H9 (cell line): ENCODE data around the gene CORIN. TPM values are rescaled to one million over a fixed set of nuclear protein-coding genes. Genes with fewer than 3 reads are reported as not detected.
"Not testable (repeated sequence)": the region's sequence is repeated elsewhere in the genome, so short reads cannot be mapped to it uniquely, and the experiment has no call there.

ENCODE experiments used
- DNase-seq: peaks from one replicate; pipeline ENCODE4 v3.0.0-alpha.2; 2017
- H2AFZ ChIP-seq: one replicate; pipeline ENCODE4 v1.6.1; 2013; ENCODE audit warnings: mild to moderate bottlenecking, low read length, control low read depth, moderate library complexity
- H2AK5ac ChIP-seq: 2 replicates; pipeline ENCODE4 v1.6.1; 2013; ENCODE audit warnings: low read length, control low read depth, mixed read lengths; ENCODE audit not compliant: insufficient read length
- H2BK120ac ChIP-seq: one replicate; pipeline ENCODE4 v1.6.1; 2013; ENCODE audit warnings: low read depth, mild to moderate bottlenecking, low read length, control low read depth, inconsistent platforms; ENCODE audit not compliant: poor library complexity, severe bottlenecking
- H2BK12ac ChIP-seq: 2 replicates; pipeline ENCODE4 v1.6.1; 2013; ENCODE audit warnings: low read length, control low read depth, mixed read lengths, low read depth; ENCODE audit not compliant: insufficient read length
- H2BK15ac ChIP-seq: 2 replicates; pipeline ENCODE4 v1.6.1; 2013; ENCODE audit warnings: low read depth, low read length, control low read depth
- H2BK20ac ChIP-seq: one replicate; pipeline ENCODE4 v1.6.1; 2013; ENCODE audit warnings: low read depth, mild to moderate bottlenecking, low read length, control low read depth, inconsistent platforms; ENCODE audit not compliant: poor library complexity, severe bottlenecking
- H2BK5ac ChIP-seq: 2 replicates; pipeline ENCODE4 v1.6.1; 2013; ENCODE audit warnings: low read length, control low read depth, mixed read lengths; ENCODE audit not compliant: insufficient read length
- H3K14ac ChIP-seq: 2 replicates; pipeline ENCODE4 v1.6.1; 2013; ENCODE audit warnings: low read length, control low read depth; ENCODE audit not compliant: insufficient read depth
- H3K18ac ChIP-seq: 2 replicates; pipeline ENCODE4 v1.6.1; 2013; ENCODE audit warnings: low read depth, mild to moderate bottlenecking, mixed read lengths, low read length, control low read depth; ENCODE audit not compliant: insufficient read length
- H3K23ac ChIP-seq: 2 replicates; pipeline ENCODE4 v1.6.1; 2013; ENCODE audit warnings: low read length, control low read depth, mixed read lengths, low read depth; ENCODE audit not compliant: insufficient read length
- H3K23me2 ChIP-seq: 2 replicates; pipeline ENCODE4 v1.6.1; 2013; ENCODE audit warnings: low read depth, mild to moderate bottlenecking, mixed read lengths, low read length, control low read depth; ENCODE audit not compliant: insufficient read length, poor library complexity, severe bottlenecking
- H3K27ac ChIP-seq: 2 replicates; pipeline ENCODE4 v1.5.1; 2013; ENCODE audit warnings: low read length, control low read depth, mixed read lengths, low read depth; ENCODE audit not compliant: insufficient read length
- H3K27me3 ChIP-seq: 2 replicates; pipeline ENCODE4 v1.6.1; 2013; ENCODE audit warnings: low read length, control low read depth, inconsistent platforms; ENCODE audit not compliant: insufficient read depth
- H3K4ac ChIP-seq: 2 replicates; pipeline ENCODE4 v1.6.1; 2013; ENCODE audit warnings: low read depth, mild to moderate bottlenecking, control low read depth, inconsistent platforms, low read length, moderate library complexity
- H3K4me1 ChIP-seq: 2 replicates; pipeline ENCODE4 v1.6.1; 2013; ENCODE audit warnings: low read length, control low read depth, inconsistent platforms; ENCODE audit not compliant: insufficient read depth
- H3K4me2 ChIP-seq: 2 replicates; pipeline ENCODE4 v1.6.1; 2013; ENCODE audit warnings: low read length, control low read depth, mixed read lengths; ENCODE audit not compliant: insufficient read length, insufficient read depth
- H3K56ac ChIP-seq: 2 replicates; pipeline ENCODE4 v1.6.1; 2013; ENCODE audit warnings: low read depth, mild to moderate bottlenecking, mixed read lengths, low read length, control low read depth; ENCODE audit not compliant: insufficient read length
- H3K79me1 ChIP-seq: 2 replicates; pipeline ENCODE4 v1.6.1; 2013; ENCODE audit warnings: low read depth, mild to moderate bottlenecking, moderate library complexity, low read length, control low read depth, inconsistent platforms; ENCODE audit not compliant: insufficient read depth, poor library complexity, severe bottlenecking
- H3K79me2 ChIP-seq: 2 replicates; pipeline ENCODE4 v1.6.1; 2013; ENCODE audit warnings: low read length, control low read depth, inconsistent platforms; ENCODE audit not compliant: insufficient read depth
- H3K9ac ChIP-seq: 2 replicates; pipeline ENCODE4 v1.6.1; 2013; ENCODE audit warnings: low read length, control low read depth, mixed read lengths; ENCODE audit not compliant: insufficient read length; ENCODE audit errors: extremely low read depth
- H3K9me3 ChIP-seq: one replicate; pipeline ENCODE4 v1.6.1; 2013; ENCODE audit warnings: low read depth, low read length, inconsistent platforms; ENCODE audit not compliant: control insufficient read depth
- H3T11ph ChIP-seq: one replicate; pipeline ENCODE4 v1.6.1; 2013; ENCODE audit warnings: mild to moderate bottlenecking, low read length, control low read depth, inconsistent platforms
- H4K20me1 ChIP-seq: one replicate; pipeline ENCODE4 v1.6.1; 2013; ENCODE audit not compliant: control insufficient read depth, insufficient read length, insufficient read depth
- H4K5ac ChIP-seq: 2 replicates; pipeline ENCODE4 v1.6.1; 2013; ENCODE audit warnings: low read depth, mild to moderate bottlenecking, mixed read lengths, low read length, control low read depth; ENCODE audit not compliant: insufficient read length
- H4K8ac ChIP-seq: replicated peaks from 2 replicates; pipeline ENCODE4 v1.6.1; 2013; ENCODE audit warnings: low read length, control low read depth, mixed read lengths, low read depth; ENCODE audit not compliant: insufficient read length
- H4K91ac ChIP-seq: 2 replicates; pipeline ENCODE4 v1.6.1; 2013; ENCODE audit warnings: low read depth, mild to moderate bottlenecking, moderate library complexity, mixed read lengths, low read length, control low read depth; ENCODE audit not compliant: insufficient read length
- H3K27ac Mint-ChIP-seq, 3 experiments: 2 replicates in 2 of 3; 3 replicates in 1 of 3; pipeline ENCODE4 v1.8.0; 2020 to 2021; ENCODE audit warnings: mixed read lengths in 3 of 3, mild to moderate bottlenecking in 1 of 3, moderate library complexity in 1 of 3
- H3K27me3 Mint-ChIP-seq: 2 replicates; pipeline ENCODE4 v1.8.0; 2021; ENCODE audit warnings: low read depth, mild to moderate bottlenecking, moderate library complexity, mixed read lengths
- H3K36me3 Mint-ChIP-seq, 3 experiments: 2 replicates in 2 of 3; 3 replicates in 1 of 3; pipeline ENCODE4 v1.8.0; 2020 to 2021; ENCODE audit warnings: low read depth in 3 of 3, mixed read lengths in 3 of 3; ENCODE audit not compliant: insufficient read depth in 1 of 3
- H3K4me1 Mint-ChIP-seq, 2 experiments: 2 replicates each; pipeline ENCODE4 v1.8.0; 2020; ENCODE audit warnings: mixed read lengths in 2 of 2
- H3K4me3 Mint-ChIP-seq, 2 experiments: 2 replicates in 1 of 2; 3 replicates in 1 of 2; pipeline ENCODE4 v1.8.0; 2020 to 2021; ENCODE audit warnings: mild to moderate bottlenecking in 2 of 2, mixed read lengths in 2 of 2, moderate library complexity in 1 of 2
- H3K9me3 Mint-ChIP-seq, 2 experiments: 2 replicates in 1 of 2; 3 replicates in 1 of 2; pipeline ENCODE4 v1.8.0; 2020; ENCODE audit warnings: mild to moderate bottlenecking in 2 of 2, mixed read lengths in 2 of 2, moderate library complexity in 1 of 2
- CTCF ChIP-seq: fragments of 200-600 bp; sonication (generic); conservative IDR thresholded peaks from 3 replicates; pipeline ENCODE4 v1.8.0; 2021; ENCODE audit warnings: antibody characterized with exemption, mild to moderate bottlenecking
- WGBS: extraction: QIAGEN DNeasy Blood & Tissue Kit; methylation state at CpG from one replicate; pipeline ENCODE4 v1.1.7; 2013; ENCODE audit warnings: missing lambda C conversion rate, low lambda C conversion rate, mixed read lengths; ENCODE audit not compliant: insufficient read length; ENCODE audit errors: extremely low coverage; 5-methylcytosine and 5-hydroxymethylcytosine counted together
- total RNA-seq: library from RNA; stranded (reverse); gene quantifications from 2 replicates; pipeline ENCODE4 v1.2.1, GENCODE V29; 2021

Gene CORIN
- total RNA-seq, 1 experiment from 2014 or later: 0.39 TPM

DNA sequence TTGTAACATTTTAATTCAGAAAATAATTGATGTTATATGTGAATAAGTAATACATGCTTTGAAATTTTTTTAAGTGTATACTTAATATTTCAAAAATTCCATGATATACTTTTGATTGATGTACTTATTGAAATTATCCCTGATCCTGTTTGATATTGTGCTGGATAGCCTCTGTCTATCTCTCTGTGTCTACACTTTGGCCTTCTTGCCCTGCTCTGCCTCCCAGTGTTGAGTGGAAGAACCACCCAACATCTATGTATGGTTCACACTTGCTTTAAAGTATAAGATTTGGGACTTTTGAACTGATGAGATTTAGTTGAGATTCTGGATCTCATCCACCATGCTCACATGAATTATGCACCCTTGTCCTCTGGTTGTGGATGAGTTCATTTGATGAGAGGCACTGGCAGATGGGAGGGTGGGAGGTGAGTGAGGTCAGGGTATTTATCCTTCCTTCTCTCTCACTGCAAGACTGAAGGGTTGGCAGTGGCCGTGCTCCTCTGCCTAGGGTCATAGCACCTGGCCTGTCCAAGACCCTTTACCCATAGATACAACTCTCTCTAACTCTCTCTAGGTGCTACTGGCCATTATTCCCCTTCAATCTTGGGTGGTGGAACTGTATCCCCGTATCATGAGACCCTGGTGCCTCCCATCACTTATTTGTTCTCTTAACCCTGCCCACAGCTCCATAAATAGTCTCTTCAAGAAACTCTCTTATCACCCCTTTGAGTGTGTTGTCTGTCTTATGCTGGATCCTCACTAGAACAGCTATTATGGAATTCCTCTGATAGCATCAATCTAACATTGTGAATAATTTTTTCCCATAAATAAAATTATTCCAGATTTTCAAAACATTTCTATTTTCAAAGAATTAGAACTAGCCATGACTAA is 75.2 kb downstream of the CORIN start:
- Histone ChIP-seq H2BK5ac (no peak overlapping the region), H2AFZ (no peak overlapping the region), H3K14ac (no peak overlapping the region), H3K23me2 (no peaks in the 10 kb centered on the region), H3K9me3 (no peaks in the 10 kb centered on the region), H2AK5ac (no peak overlapping the region), H3K18ac (no peak overlapping the region), H2BK12ac (no peak overlapping the region), H2BK120ac (no peak overlapping the region), H2BK20ac (no peak overlapping the region), H3K79me2 (no peaks in the 10 kb centered on the region), H4K8ac (no peak overlapping the region), H3K4ac (no peak overlapping the region), H4K5ac (no peak overlapping the region), H3K27me3 (no peaks in the 10 kb centered on the region), H3K4me2 (no peak overlapping the region), H3K56ac (no peak overlapping the region), H3K79me1 (no peaks in the 10 kb centered on the region), H3K9ac (no peak overlapping the region), H4K20me1 (no peaks in the 10 kb centered on the region), H3K27ac (no peak overlapping the region), H2BK15ac (no peak overlapping the region), H3K23ac (no peak overlapping the region), H3K4me1 (no peaks in the 10 kb centered on the region; the same call in 1 of the 2 replicates), H4K91ac (no peak overlapping the region), H3T11ph (no peak overlapping the region)
- no peaks in the 10 kb centered on the region for H3K27me3 Mint-ChIP-seq
- H3K9me3 Mint-ChIP-seq: peaks cover 3 to 4% of the 10 kb centered on the region in 2 experiments; a peak in 3 of 5 replicates
- H3K4me3 Mint-ChIP-seq: no peak overlapping the region
- no CpG with 5 or more reads among the region's 2 CpGs for WGBS
- H3K36me3 Mint-ChIP-seq: peaks cover 0 to 2% (median 0%) of the 10 kb centered on the region in 3 experiments; a peak in 2 of 7 replicates
- H3K4me1 Mint-ChIP-seq: peaks cover 2 to 5% of the 10 kb centered on the region in 2 experiments
- no peak for TF ChIP-seq CTCF
- H3K27ac Mint-ChIP-seq: no peak overlapping the region
- no peak for DNase-seq

- not testable (repeated sequence) for H3K27ac ChIP-seq, H3K79me1 ChIP-seq, H3K9ac ChIP-seq, H2BK120ac ChIP-seq, H3K56ac ChIP-seq, H2BK5ac ChIP-seq, H3K27me3 Mint-ChIP-seq, H2BK12ac ChIP-seq, H4K8ac ChIP-seq, H4K20me1 ChIP-seq, H2BK20ac ChIP-seq, H3K36me3 Mint-ChIP-seq, H3K4me3 Mint-ChIP-seq, H4K91ac ChIP-seq, H3K14ac ChIP-seq, H3K4me1 ChIP-seq, H2BK15ac ChIP-seq, H3K27me3 ChIP-seq, H3K4me2 ChIP-seq, H3T11ph ChIP-seq, H3K23me2 ChIP-seq, H3K27ac Mint-ChIP-seq, H3K18ac ChIP-seq, H3K23ac ChIP-seq, H3K79me2 ChIP-seq, H3K4me1 Mint-ChIP-seq, DNase-seq, H3K4ac ChIP-seq, H2AK5ac ChIP-seq, H3K9me3 ChIP-seq, H2AFZ ChIP-seq, H4K5ac ChIP-seq
- H3K9me3 Mint-ChIP-seq: peaks cover 17 to 20% of the 10 kb centered on the region in 2 experiments
- no CpG with 5 or more reads among the region's 9 CpGs for WGBS
These were observed 84.6 kb downstream of the CORIN start for GRCh38 chr4:47753316-47753715.
